ENCODE results near the gene HAPSTR1. TPM values are rescaled to one million over a fixed set of nuclear protein-coding genes. Genes with fewer than 3 reads are reported as not detected.

HAPSTR1 gene
- total and polyA plus RNA-seq, 2 of the 13 experiments (the other 11 are each of a cell fraction or from before 2014, with no cell fraction given) = 25.2 to 83.2 TPM

DNA sequence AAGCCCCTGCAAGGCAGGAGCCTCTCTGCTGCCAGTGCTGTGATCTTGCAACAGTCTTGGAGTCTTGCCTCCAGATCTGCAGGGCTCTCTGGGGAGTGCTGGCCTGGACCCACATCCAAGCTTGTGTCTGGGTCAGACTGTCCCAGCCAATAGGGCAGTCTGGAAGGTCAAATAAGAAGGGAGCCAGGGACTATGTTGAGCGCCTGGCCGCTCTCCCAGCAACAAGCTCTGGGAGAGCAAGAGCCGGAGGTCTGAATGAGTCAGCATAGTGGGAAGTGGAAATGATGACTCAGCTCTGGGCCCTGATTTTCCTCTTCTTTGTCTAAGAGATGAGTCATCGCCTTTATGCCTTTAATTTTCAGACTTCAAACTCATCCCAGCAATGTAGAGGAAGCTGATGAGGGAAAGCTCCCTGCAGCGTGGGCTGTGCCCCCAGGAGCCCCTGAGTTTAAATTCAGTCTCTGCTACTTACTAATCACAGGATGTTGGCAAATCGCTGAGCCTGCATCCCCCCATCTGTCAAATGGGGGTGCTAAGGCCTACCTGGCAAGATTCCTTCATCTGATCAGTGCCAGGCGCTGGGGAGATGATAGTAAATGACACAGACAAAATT is 43.6 kb upstream of the HAPSTR1 start (continued):
- TF ChIP-seq ZNF652 (CRISPR knock-in tag; IDR thresholded peaks at IDR 0.05; ENCODE audit: borderline replicate concordance, low read depth) (no peak), GABPB1 (CRISPR knock-in tag; IDR thresholded peaks at IDR 0.05) (no peak), KDM6A (CRISPR knock-in tag; IDR thresholded peaks at IDR 0.05; ENCODE audit: low read depth) (no peak), ERF (CRISPR knock-in tag; IDR thresholded peaks at IDR 0.05) (no peak), ZNF138 (CRISPR knock-in tag; IDR thresholded peaks at IDR 0.05; ENCODE audit: low read depth) (no peak), MED1 (CRISPR knock-in tag; IDR thresholded peaks at IDR 0.05) (peak; percentile 59), GATAD2A (CRISPR knock-in tag; IDR thresholded peaks at IDR 0.05) (peak; percentile 84), IKZF1 (IDR thresholded peaks at IDR 0.05) (no peak), ZNF17 (CRISPR knock-in tag; IDR thresholded peaks at IDR 0.05) (no peak), NFATC3 (CRISPR knock-in tag; IDR thresholded peaks at IDR 0.05) (no peak), ZNF256 (CRISPR knock-in tag; conservative IDR thresholded peaks at IDR 0.05) (no peak), ASH2L (IDR thresholded peaks at IDR 0.05; ENCODE audit: insufficient read length, low read depth, low read length) (peak; percentile 50), FOXC1 (CRISPR knock-in tag; IDR thresholded peaks at IDR 0.05; ENCODE audit: borderline replicate concordance) (no peak), ZNF235 (CRISPR knock-in tag; IDR thresholded peaks at IDR 0.05; ENCODE audit: borderline replicate concordance) (no peak), CCAR2 (optimal IDR thresholded peaks at IDR 0.05; ENCODE audit: low read depth, low read length) (no peak)
- TF ChIP-seq, protein P1, sequence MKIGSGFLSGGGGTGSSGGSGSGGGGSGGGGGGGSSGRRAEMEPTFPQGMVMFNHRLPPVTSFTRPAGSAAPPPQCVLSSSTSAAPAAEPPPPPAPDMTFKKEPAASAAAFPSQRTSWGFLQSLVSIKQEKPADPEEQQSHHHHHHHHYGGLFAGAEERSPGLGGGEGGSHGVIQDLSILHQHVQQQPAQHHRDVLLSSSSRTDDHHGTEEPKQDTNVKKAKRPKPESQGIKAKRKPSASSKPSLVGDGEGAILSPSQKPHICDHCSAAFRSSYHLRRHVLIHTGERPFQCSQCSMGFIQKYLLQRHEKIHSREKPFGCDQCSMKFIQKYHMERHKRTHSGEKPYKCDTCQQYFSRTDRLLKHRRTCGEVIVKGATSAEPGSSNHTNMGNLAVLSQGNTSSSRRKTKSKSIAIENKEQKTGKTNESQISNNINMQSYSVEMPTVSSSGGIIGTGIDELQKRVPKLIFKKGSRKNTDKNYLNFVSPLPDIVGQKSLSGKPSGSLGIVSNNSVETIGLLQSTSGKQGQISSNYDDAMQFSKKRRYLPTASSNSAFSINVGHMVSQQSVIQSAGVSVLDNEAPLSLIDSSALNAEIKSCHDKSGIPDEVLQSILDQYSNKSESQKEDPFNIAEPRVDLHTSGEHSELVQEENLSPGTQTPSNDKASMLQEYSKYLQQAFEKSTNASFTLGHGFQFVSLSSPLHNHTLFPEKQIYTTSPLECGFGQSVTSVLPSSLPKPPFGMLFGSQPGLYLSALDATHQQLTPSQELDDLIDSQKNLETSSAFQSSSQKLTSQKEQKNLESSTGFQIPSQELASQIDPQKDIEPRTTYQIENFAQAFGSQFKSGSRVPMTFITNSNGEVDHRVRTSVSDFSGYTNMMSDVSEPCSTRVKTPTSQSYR (CRISPR knock-in tag; IDR thresholded peaks at IDR 0.05; ENCODE audit: borderline replicate concordance) = 0 out of 2 replicates have a peak, but pooled peaks have one; percentile 37
- TF ChIP-seq, protein P2, sequence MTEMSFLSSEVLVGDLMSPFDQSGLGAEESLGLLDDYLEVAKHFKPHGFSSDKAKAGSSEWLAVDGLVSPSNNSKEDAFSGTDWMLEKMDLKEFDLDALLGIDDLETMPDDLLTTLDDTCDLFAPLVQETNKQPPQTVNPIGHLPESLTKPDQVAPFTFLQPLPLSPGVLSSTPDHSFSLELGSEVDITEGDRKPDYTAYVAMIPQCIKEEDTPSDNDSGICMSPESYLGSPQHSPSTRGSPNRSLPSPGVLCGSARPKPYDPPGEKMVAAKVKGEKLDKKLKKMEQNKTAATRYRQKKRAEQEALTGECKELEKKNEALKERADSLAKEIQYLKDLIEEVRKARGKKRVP (CRISPR knock-in tag; IDR thresholded peaks at IDR 0.05) = no peak; a peak in 1 of 4 replicates
- TF ChIP-seq, protein P3, sequence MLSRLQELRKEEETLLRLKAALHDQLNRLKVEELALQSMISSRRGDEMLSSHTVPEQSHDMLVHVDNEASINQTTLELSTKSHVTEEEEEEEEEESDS (CRISPR knock-in tag; IDR thresholded peaks at IDR 0.05; ENCODE audit: borderline replicate concordance) = no peak
- TF ChIP-seq, protein P4, sequence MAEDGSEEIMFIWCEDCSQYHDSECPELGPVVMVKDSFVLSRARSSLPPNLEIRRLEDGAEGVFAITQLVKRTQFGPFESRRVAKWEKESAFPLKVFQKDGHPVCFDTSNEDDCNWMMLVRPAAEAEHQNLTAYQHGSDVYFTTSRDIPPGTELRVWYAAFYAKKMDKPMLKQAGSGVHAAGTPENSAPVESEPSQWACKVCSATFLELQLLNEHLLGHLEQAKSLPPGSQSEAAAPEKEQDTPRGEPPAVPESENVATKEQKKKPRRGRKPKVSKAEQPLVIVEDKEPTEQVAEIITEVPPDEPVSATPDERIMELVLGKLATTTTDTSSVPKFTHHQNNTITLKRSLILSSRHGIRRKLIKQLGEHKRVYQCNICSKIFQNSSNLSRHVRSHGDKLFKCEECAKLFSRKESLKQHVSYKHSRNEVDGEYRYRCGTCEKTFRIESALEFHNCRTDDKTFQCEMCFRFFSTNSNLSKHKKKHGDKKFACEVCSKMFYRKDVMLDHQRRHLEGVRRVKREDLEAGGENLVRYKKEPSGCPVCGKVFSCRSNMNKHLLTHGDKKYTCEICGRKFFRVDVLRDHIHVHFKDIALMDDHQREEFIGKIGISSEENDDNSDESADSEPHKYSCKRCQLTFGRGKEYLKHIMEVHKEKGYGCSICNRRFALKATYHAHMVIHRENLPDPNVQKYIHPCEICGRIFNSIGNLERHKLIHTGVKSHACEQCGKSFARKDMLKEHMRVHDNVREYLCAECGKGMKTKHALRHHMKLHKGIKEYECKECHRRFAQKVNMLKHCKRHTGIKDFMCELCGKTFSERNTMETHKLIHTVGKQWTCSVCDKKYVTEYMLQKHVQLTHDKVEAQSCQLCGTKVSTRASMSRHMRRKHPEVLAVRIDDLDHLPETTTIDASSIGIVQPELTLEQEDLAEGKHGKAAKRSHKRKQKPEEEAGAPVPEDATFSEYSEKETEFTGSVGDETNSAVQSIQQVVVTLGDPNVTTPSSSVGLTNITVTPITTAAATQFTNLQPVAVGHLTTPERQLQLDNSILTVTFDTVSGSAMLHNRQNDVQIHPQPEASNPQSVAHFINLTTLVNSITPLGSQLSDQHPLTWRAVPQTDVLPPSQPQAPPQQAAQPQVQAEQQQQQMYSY (CRISPR knock-in tag; IDR thresholded peaks at IDR 0.05) = no peak
- TF ChIP-seq, protein P5, sequence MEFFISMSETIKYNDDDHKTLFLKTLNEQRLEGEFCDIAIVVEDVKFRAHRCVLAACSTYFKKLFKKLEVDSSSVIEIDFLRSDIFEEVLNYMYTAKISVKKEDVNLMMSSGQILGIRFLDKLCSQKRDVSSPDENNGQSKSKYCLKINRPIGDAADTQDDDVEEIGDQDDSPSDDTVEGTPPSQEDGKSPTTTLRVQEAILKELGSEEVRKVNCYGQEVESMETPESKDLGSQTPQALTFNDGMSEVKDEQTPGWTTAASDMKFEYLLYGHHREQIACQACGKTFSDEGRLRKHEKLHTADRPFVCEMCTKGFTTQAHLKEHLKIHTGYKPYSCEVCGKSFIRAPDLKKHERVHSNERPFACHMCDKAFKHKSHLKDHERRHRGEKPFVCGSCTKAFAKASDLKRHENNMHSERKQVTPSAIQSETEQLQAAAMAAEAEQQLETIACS (CRISPR knock-in tag; IDR thresholded peaks at IDR 0.05) = no peak
- TF ChIP-seq, protein P6, sequence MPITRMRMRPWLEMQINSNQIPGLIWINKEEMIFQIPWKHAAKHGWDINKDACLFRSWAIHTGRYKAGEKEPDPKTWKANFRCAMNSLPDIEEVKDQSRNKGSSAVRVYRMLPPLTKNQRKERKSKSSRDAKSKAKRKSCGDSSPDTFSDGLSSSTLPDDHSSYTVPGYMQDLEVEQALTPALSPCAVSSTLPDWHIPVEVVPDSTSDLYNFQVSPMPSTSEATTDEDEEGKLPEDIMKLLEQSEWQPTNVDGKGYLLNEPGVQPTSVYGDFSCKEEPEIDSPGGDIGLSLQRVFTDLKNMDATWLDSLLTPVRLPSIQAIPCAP (CRISPR knock-in tag; IDR thresholded peaks at IDR 0.05; ENCODE audit: low read depth) = no peak
